SIG-M5 (cell line): Measurements from ENCODE around the gene TMEM223.
"Not testable (repeated sequence)": the region's sequence is repeated elsewhere in the genome, so short reads cannot be mapped to it uniquely, and the experiment has no call there.

Experiments
- DNase-seq: peaks from one replicate; lab custom pipeline; 2025; lab: John Stamatoyannopoulos, UW

Gene TMEM223

GRCh38 chr11:62799486-62799885, 7.7 kb upstream of the TMEM223 start:
- DNase-seq: no peak

GRCh38 chr11:62796281-62796680, 4.5 kb upstream of the TMEM223 start:
- no peak for DNase-seq

- DNase-seq: no peak
Measured at GRCh38 chr11:62794201-62794775, 2.5 kb upstream of the TMEM223 start.

GRCh38 chr11:62792202-62792575, 383 bp upstream of the TMEM223 start:
- DNase-seq: no peak

- no peak for DNase-seq
Measured at GRCh38 chr11:62789576-62789975, 2.2 kb downstream of the TMEM223 start.

- no peak for DNase-seq
Measured at GRCh38 chr11:62788991-62789390, 2.8 kb downstream of the TMEM223 start.

GRCh38 chr11:62787005-62787759, 4.6 kb downstream of the TMEM223 start, which contains the start of gene TMEM179B:
Gene TMEM179B (plus strand): TSS chr11:62787402. CDS start chr11:62787432, 30 bp downstream.
- DNase-seq: peak; percentile 81

- DNase-seq: no peak
Measured at GRCh38 chr11:62786318-62787004, 5.3 kb downstream of the TMEM223 start.

- no peak for DNase-seq
Measured at GRCh38 chr11:62782753-62783152, 9.1 kb downstream of the TMEM223 start.

GRCh38 chr11:62778441-62778840, 13.4 kb downstream of the TMEM223 start:
- DNase-seq: no peak

GRCh38 chr11:62777389-62777788, 14.4 kb downstream of the TMEM223 start:
- no peak for DNase-seq

GRCh38 chr11:62775646-62776045, 16.2 kb downstream of the TMEM223 start:
- DNase-seq: no peak

GRCh38 chr11:62774407-62774806, 17.4 kb downstream of the TMEM223 start:
- DNase-seq: no peak

- peak; percentile 71 for DNase-seq
Measured at GRCh38 chr11:62771144-62772021, 20.4 kb downstream of the TMEM223 start, which contains the start of gene TAF6L. Gene TAF6L (plus strand): TSS chr11:62771396. CDS start chr11:62775784, 4,388 bp downstream.

- no peak for DNase-seq
Measured at GRCh38 chr11:62770778-62771143, 21.0 kb downstream of the TMEM223 start.

- DNase-seq: not testable (repeated sequence)
Measured at GRCh38 chr11:62760867-62761227, 31.0 kb downstream of the TMEM223 start.

GRCh38 chr11:62757846-62758788, 33.7 kb downstream of the TMEM223 start:
- no peak for DNase-seq

- no peak for DNase-seq
Measured at GRCh38 chr11:62755086-62755615, 36.7 kb downstream of the TMEM223 start.

- DNase-seq: peak; percentile 99
Measured at GRCh38 chr11:62753736-62754603, 37.8 kb downstream of the TMEM223 start, which contains the start of gene ZBTB3. Gene ZBTB3 (minus strand): TSS chr11:62754160. CDS start chr11:62753664, 496 bp downstream.
